H9 (cell line): ENCODE measurements around the gene STXBP1. TPM values are rescaled to one million over a fixed set of nuclear protein-coding genes. Genes with fewer than 3 reads are reported as not detected.

Experiments
- DNase-seq: peaks from one replicate; pipeline ENCODE4 v3.0.0-alpha.2; 2017
- H2AFZ ChIP-seq: one replicate; pipeline ENCODE4 v1.6.1; 2013; ENCODE audit warnings: mild to moderate bottlenecking, low read length, control low read depth, moderate library complexity
- H2AK5ac ChIP-seq: 2 replicates; pipeline ENCODE4 v1.6.1; 2013; ENCODE audit warnings: low read length, control low read depth, mixed read lengths; ENCODE audit not compliant: insufficient read length
- H2BK120ac ChIP-seq: one replicate; pipeline ENCODE4 v1.6.1; 2013; ENCODE audit warnings: low read depth, mild to moderate bottlenecking, low read length, control low read depth, inconsistent platforms; ENCODE audit not compliant: poor library complexity, severe bottlenecking
- H2BK12ac ChIP-seq: 2 replicates; pipeline ENCODE4 v1.6.1; 2013; ENCODE audit warnings: low read length, control low read depth, mixed read lengths, low read depth; ENCODE audit not compliant: insufficient read length
- H2BK15ac ChIP-seq: 2 replicates; pipeline ENCODE4 v1.6.1; 2013; ENCODE audit warnings: low read depth, low read length, control low read depth
- H2BK20ac ChIP-seq: one replicate; pipeline ENCODE4 v1.6.1; 2013; ENCODE audit warnings: low read depth, mild to moderate bottlenecking, low read length, control low read depth, inconsistent platforms; ENCODE audit not compliant: poor library complexity, severe bottlenecking
- H2BK5ac ChIP-seq: 2 replicates; pipeline ENCODE4 v1.6.1; 2013; ENCODE audit warnings: low read length, control low read depth, mixed read lengths; ENCODE audit not compliant: insufficient read length
- H3K14ac ChIP-seq: 2 replicates; pipeline ENCODE4 v1.6.1; 2013; ENCODE audit warnings: low read length, control low read depth; ENCODE audit not compliant: insufficient read depth
- H3K18ac ChIP-seq: 2 replicates; pipeline ENCODE4 v1.6.1; 2013; ENCODE audit warnings: low read depth, mild to moderate bottlenecking, mixed read lengths, low read length, control low read depth; ENCODE audit not compliant: insufficient read length
- H3K23ac ChIP-seq: 2 replicates; pipeline ENCODE4 v1.6.1; 2013; ENCODE audit warnings: low read length, control low read depth, mixed read lengths, low read depth; ENCODE audit not compliant: insufficient read length
- H3K23me2 ChIP-seq: 2 replicates; pipeline ENCODE4 v1.6.1; 2013; ENCODE audit warnings: low read depth, mild to moderate bottlenecking, mixed read lengths, low read length, control low read depth; ENCODE audit not compliant: insufficient read length, poor library complexity, severe bottlenecking
- H3K27ac ChIP-seq: 2 replicates; pipeline ENCODE4 v1.5.1; 2013; ENCODE audit warnings: low read length, control low read depth, mixed read lengths, low read depth; ENCODE audit not compliant: insufficient read length
- H3K27me3 ChIP-seq: 2 replicates; pipeline ENCODE4 v1.6.1; 2013; ENCODE audit warnings: low read length, control low read depth, inconsistent platforms; ENCODE audit not compliant: insufficient read depth
- H3K4ac ChIP-seq: 2 replicates; pipeline ENCODE4 v1.6.1; 2013; ENCODE audit warnings: low read depth, mild to moderate bottlenecking, control low read depth, inconsistent platforms, low read length, moderate library complexity
- H3K4me1 ChIP-seq: 2 replicates; pipeline ENCODE4 v1.6.1; 2013; ENCODE audit warnings: low read length, control low read depth, inconsistent platforms; ENCODE audit not compliant: insufficient read depth
- H3K4me2 ChIP-seq: 2 replicates; pipeline ENCODE4 v1.6.1; 2013; ENCODE audit warnings: low read length, control low read depth, mixed read lengths; ENCODE audit not compliant: insufficient read length, insufficient read depth
- H3K56ac ChIP-seq: 2 replicates; pipeline ENCODE4 v1.6.1; 2013; ENCODE audit warnings: low read depth, mild to moderate bottlenecking, mixed read lengths, low read length, control low read depth; ENCODE audit not compliant: insufficient read length
- H3K79me1 ChIP-seq: 2 replicates; pipeline ENCODE4 v1.6.1; 2013; ENCODE audit warnings: low read depth, mild to moderate bottlenecking, moderate library complexity, low read length, control low read depth, inconsistent platforms; ENCODE audit not compliant: insufficient read depth, poor library complexity, severe bottlenecking
- H3K79me2 ChIP-seq: 2 replicates; pipeline ENCODE4 v1.6.1; 2013; ENCODE audit warnings: low read length, control low read depth, inconsistent platforms; ENCODE audit not compliant: insufficient read depth
- H3K9ac ChIP-seq: 2 replicates; pipeline ENCODE4 v1.6.1; 2013; ENCODE audit warnings: low read length, control low read depth, mixed read lengths; ENCODE audit not compliant: insufficient read length; ENCODE audit errors: extremely low read depth
- H3K9me3 ChIP-seq: one replicate; pipeline ENCODE4 v1.6.1; 2013; ENCODE audit warnings: low read depth, low read length, inconsistent platforms; ENCODE audit not compliant: control insufficient read depth
- H3T11ph ChIP-seq: one replicate; pipeline ENCODE4 v1.6.1; 2013; ENCODE audit warnings: mild to moderate bottlenecking, low read length, control low read depth, inconsistent platforms
- H4K20me1 ChIP-seq: one replicate; pipeline ENCODE4 v1.6.1; 2013; ENCODE audit not compliant: control insufficient read depth, insufficient read length, insufficient read depth
- H4K5ac ChIP-seq: 2 replicates; pipeline ENCODE4 v1.6.1; 2013; ENCODE audit warnings: low read depth, mild to moderate bottlenecking, mixed read lengths, low read length, control low read depth; ENCODE audit not compliant: insufficient read length
- H4K8ac ChIP-seq: replicated peaks from 2 replicates; pipeline ENCODE4 v1.6.1; 2013; ENCODE audit warnings: low read length, control low read depth, mixed read lengths, low read depth; ENCODE audit not compliant: insufficient read length
- H4K91ac ChIP-seq: 2 replicates; pipeline ENCODE4 v1.6.1; 2013; ENCODE audit warnings: low read depth, mild to moderate bottlenecking, moderate library complexity, mixed read lengths, low read length, control low read depth; ENCODE audit not compliant: insufficient read length
- H3K27ac Mint-ChIP-seq, 3 experiments: 2 replicates in 2 of 3; 3 replicates in 1 of 3; pipeline ENCODE4 v1.8.0; 2020 to 2021; ENCODE audit warnings: mixed read lengths in 3 of 3, mild to moderate bottlenecking in 1 of 3, moderate library complexity in 1 of 3
- H3K27me3 Mint-ChIP-seq: 2 replicates; pipeline ENCODE4 v1.8.0; 2021; ENCODE audit warnings: low read depth, mild to moderate bottlenecking, moderate library complexity, mixed read lengths
- H3K36me3 Mint-ChIP-seq, 3 experiments: 2 replicates in 2 of 3; 3 replicates in 1 of 3; pipeline ENCODE4 v1.8.0; 2020 to 2021; ENCODE audit warnings: low read depth in 3 of 3, mixed read lengths in 3 of 3; ENCODE audit not compliant: insufficient read depth in 1 of 3
- H3K4me1 Mint-ChIP-seq, 2 experiments: 2 replicates each; pipeline ENCODE4 v1.8.0; 2020; ENCODE audit warnings: mixed read lengths in 2 of 2
- H3K4me3 Mint-ChIP-seq, 2 experiments: 2 replicates in 1 of 2; 3 replicates in 1 of 2; pipeline ENCODE4 v1.8.0; 2020 to 2021; ENCODE audit warnings: mild to moderate bottlenecking in 2 of 2, mixed read lengths in 2 of 2, moderate library complexity in 1 of 2
- H3K9me3 Mint-ChIP-seq, 2 experiments: 2 replicates in 1 of 2; 3 replicates in 1 of 2; pipeline ENCODE4 v1.8.0; 2020; ENCODE audit warnings: mild to moderate bottlenecking in 2 of 2, mixed read lengths in 2 of 2, moderate library complexity in 1 of 2
- CTCF ChIP-seq: fragments of 200-600 bp; sonication (generic); conservative IDR thresholded peaks from 3 replicates; pipeline ENCODE4 v1.8.0; 2021; ENCODE audit warnings: antibody characterized with exemption, mild to moderate bottlenecking
- WGBS: extraction: QIAGEN DNeasy Blood & Tissue Kit; methylation state at CpG from one replicate; pipeline ENCODE4 v1.1.7; 2013; ENCODE audit warnings: missing lambda C conversion rate, low lambda C conversion rate, mixed read lengths; ENCODE audit not compliant: insufficient read length; ENCODE audit errors: extremely low coverage; 5-methylcytosine and 5-hydroxymethylcytosine counted together
- total RNA-seq: library from RNA; stranded (reverse); gene quantifications from 2 replicates; pipeline ENCODE4 v1.2.1, GENCODE V29; 2021

Gene STXBP1
- total RNA-seq, 1 experiment from 2014 or later = 22.3 TPM

GRCh38 chr9:127673234-127673633 is 61.2 kb downstream of the STXBP1 start:
- Histone ChIP-seq H2BK5ac (no peak overlapping the region), H2AK5ac (no peak overlapping the region), H2BK120ac (no peak overlapping the region), H4K20me1 (no peaks in the 10 kb centered on the region), H2BK12ac (no peak overlapping the region), H3K23ac (no peak overlapping the region), H3K18ac (no peak overlapping the region), H3K4ac (no peak overlapping the region), H3K9me3 (no peaks in the 10 kb centered on the region), H3K4me2 (no peak overlapping the region), H3K9ac (no peak overlapping the region), H4K91ac (no peak overlapping the region), H3K4me1 (no peaks in the 10 kb centered on the region), H3K27ac (no peak overlapping the region), H3K23me2 (no peaks in the 10 kb centered on the region), H2BK15ac (no peak overlapping the region), H4K5ac (no peak overlapping the region), H3K79me1 (no peaks in the 10 kb centered on the region), H3T11ph (no peak overlapping the region), H2AFZ (no peak overlapping the region), H2BK20ac (no peak overlapping the region), H3K27me3 (no peaks in the 10 kb centered on the region), H3K56ac (no peak overlapping the region), H4K8ac (no peak overlapping the region), H3K79me2 (no peaks in the 10 kb centered on the region), H3K14ac (no peak overlapping the region)
- Mint-ChIP-seq H3K4me3 (no peak overlapping the region), H3K9me3 (no peaks in the 10 kb centered on the region), H3K4me1 (no peaks in the 10 kb centered on the region), H3K36me3 (peaks cover 20 to 48% (median 23%) of the 10 kb centered on the region in 3 experiments; a peak in 6 of 7 replicates), H3K27me3 (no peaks in the 10 kb centered on the region), H3K27ac (no peak overlapping the region)
- TF ChIP-seq CTCF = no peak
- DNase-seq = no peak
- no CpG with 5 or more reads among the region's 7 CpGs for WGBS
